22Rv1 (cell line): ENCODE results near the gene MINAR2.
A peak's percentile ranks its signal among the peaks of the same experiment; 100 is the strongest.

ENCODE experiments used
- H3K27ac ChIP-seq: fragments of 450-650 bp; 2 replicates; pipeline ENCODE4 v1.5.1; 2017
- CTCF ChIP-seq: fragments of 450-650 bp; IDR thresholded peaks from 2 replicates; pipeline ENCODE4 v1.5.1; 2017; ENCODE audit warnings: mild to moderate bottlenecking
- ZFX ChIP-seq: fragments of 450-650 bp; IDR thresholded peaks from 2 replicates; pipeline ENCODE4 v1.6.1; 2017; ENCODE audit warnings: antibody characterized with exemption, borderline replicate concordance

Gene MINAR2

GRCh38 chr5:129760636-129761325 is 12.9 kb downstream of the MINAR2 start:
- no peak overlapping the region for H3K27ac ChIP-seq
- TF ChIP-seq ZFX = no peak
- no peak for TF ChIP-seq CTCF

- no peak for TF ChIP-seq ZFX
- TF ChIP-seq CTCF = no peak
- no peak overlapping the region for H3K27ac ChIP-seq
Observed at GRCh38 chr5:129763651-129764050, 15.8 kb downstream of the MINAR2 start.

- H3K27ac ChIP-seq = no peak overlapping the region
- no peak for TF ChIP-seq ZFX
- TF ChIP-seq CTCF = no peak
Observed at GRCh38 chr5:129766798-129767197, 18.9 kb downstream of the MINAR2 start.

- no peak for TF ChIP-seq ZFX
- peak; percentile 98 for TF ChIP-seq CTCF
- no peak overlapping the region for H3K27ac ChIP-seq
Observed at GRCh38 chr5:129767927-129768380, 20.1 kb downstream of the MINAR2 start.

GRCh38 chr5:129768735-129769134 is 20.8 kb downstream of the MINAR2 start:
- TF ChIP-seq ZFX = no peak
- no peak for TF ChIP-seq CTCF
- no peak overlapping the region for H3K27ac ChIP-seq

- no peak overlapping the region for H3K27ac ChIP-seq
- no peak for TF ChIP-seq CTCF
- no peak for TF ChIP-seq ZFX
Observed at GRCh38 chr5:129770024-129770820, 22.3 kb downstream of the MINAR2 start.
